ENCODE results near the gene ELP4.

- no peak for TF ChIP-seq POLR2A (IDR thresholded peaks at IDR 0.05; ENCODE audit: low read depth, low read length)
- no peak for TF ChIP-seq POLR2AphosphoS5 (IDR thresholded peaks at IDR 0.05; ENCODE audit: low read depth, low read length)
- TF ChIP-seq TAF1 (IDR thresholded peaks at IDR 0.05; ENCODE audit: low read depth, low read length), result no peak
- no peak for TF ChIP-seq SPI1 (IDR thresholded peaks at IDR 0.05; ENCODE audit: low read depth, low read length)
These were observed 315.6 kb downstream of the ELP4 start for GRCh38 chr11:31824879-31825837.
